ENCODE measurements around the gene KNCN. TPM values are rescaled to one million over a fixed set of nuclear protein-coding genes. Genes with fewer than 3 reads are reported as not detected.

The KNCN gene
- not detected in 2 replicates for total RNA-seq

GRCh38 chr1:46551597-46552095 lies at the start of gene KNCN:
Gene KNCN, minus strand, starts transcription at chr1:46551647. Its CDS starts 432 bp downstream, at chr1:46551215.

Other genes with a start within 250 kb of the KNCN start
- gene LRRC41, start 248.0 kb downstream of the KNCN start, total RNA-seq, result 154 and 167 TPM in 2 replicates
- gene UQCRH, start 247.9 kb downstream of the KNCN start, total RNA-seq, result 154 and 192 TPM in 2 replicates
- gene NSUN4, start 210.8 kb downstream of the KNCN start, total RNA-seq, result 18.0 and 21.9 TPM in 2 replicates
- 0.81 and 3.2 TPM in 2 replicates for gene FAAH, start 157.3 kb downstream of the KNCN start, total RNA-seq
- gene DMBX1, start 61.8 kb downstream of the KNCN start, total RNA-seq, result not detected in 2 replicates
- gene MKNK1, start 52.6 kb upstream of the KNCN start, total RNA-seq, result 25.5 and 27.1 TPM in 2 replicates
- gene MOB3C, start 65.2 kb upstream of the KNCN start, total RNA-seq, result 13.4 and 16.7 TPM in 2 replicates
- 46.1 and 47.1 TPM in 2 replicates for gene ATPAF1, start 116.7 kb upstream of the KNCN start, total RNA-seq
- gene TEX38, start 120.2 kb upstream of the KNCN start, total RNA-seq, result not detected in 2 replicates
- gene EFCAB14, start 167.5 kb upstream of the KNCN start, total RNA-seq, result 63.4 and 66.2 TPM in 2 replicates
- gene CYP4B1, start 247.4 kb upstream of the KNCN start, total RNA-seq, result not detected in 2 replicates